CD4-positive, alpha-beta T cell treated with Interleukin-15 for 4 hours (primary cell): ENCODE data around the gene FAM156A.
A peak's percentile ranks its signal among the peaks of the same experiment; 100 is the strongest.
"Not testable (repeated sequence)": the region's sequence is repeated elsewhere in the genome, so short reads cannot be mapped to it uniquely, and the experiment has no call there.

Experiments used
- DNase-seq: peaks from one replicate; pipeline ENCODE4 v3.0.0-alpha.2; 2020; ENCODE audit warnings: low spot score

FAM156A gene, protein sequence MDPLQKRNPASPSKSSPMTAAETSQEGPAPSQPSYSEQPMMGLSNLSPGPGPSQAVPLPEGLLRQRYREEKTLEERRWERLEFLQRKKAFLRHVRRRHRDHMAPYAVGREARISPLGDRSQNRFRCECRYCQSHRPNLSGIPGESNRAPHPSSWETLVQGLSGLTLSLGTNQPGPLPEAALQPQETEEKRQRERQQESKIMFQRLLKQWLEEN

DNA sequence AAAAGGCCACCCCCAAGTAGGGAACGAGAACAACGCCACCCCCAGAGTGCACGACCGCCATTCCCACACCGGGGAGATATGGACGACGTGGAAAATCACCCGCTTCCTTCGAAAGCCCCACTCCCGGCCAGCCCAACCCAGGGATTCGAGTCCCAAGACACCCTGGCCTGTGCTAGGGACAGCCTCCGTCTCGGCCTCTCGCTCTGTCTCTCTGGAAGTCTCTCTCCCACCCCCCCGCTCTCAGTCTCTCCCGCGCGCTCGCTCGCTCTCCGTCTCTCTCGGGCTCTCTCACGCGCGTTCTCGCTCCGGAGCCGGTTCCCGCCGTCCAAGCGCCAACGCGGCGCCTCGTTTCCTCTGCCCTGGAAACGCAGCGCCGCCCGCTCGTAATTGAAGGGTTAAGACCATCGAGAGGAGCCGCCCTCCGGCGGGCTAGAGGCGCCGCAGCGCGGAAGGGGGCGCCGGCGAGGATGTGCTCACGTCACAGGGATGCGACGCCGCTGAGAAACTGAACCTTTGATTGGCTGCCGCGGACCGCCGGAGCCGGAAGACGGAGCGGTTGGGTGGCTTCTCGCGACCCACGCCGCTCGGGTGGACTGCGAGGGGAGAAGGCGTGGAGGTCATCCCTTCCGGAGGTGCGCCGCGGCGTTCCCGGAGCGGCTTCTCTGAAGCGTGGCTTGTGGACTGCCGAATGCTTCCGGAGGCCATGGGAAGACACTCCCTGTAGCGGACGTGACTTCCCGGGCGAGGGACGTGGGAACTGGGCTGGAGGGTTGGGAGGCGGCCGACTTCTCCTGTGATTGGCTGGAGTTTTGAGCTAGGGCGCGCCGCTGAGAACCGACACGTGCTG lies at the start of gene FAM156A:
Gene FAM156A, minus strand, starts transcription at position 406 of the 847 bp plus-strand sequence. CDS start 9,930 bp downstream, outside the sequence.
- DNase-seq: not testable (repeated sequence)

DNA sequence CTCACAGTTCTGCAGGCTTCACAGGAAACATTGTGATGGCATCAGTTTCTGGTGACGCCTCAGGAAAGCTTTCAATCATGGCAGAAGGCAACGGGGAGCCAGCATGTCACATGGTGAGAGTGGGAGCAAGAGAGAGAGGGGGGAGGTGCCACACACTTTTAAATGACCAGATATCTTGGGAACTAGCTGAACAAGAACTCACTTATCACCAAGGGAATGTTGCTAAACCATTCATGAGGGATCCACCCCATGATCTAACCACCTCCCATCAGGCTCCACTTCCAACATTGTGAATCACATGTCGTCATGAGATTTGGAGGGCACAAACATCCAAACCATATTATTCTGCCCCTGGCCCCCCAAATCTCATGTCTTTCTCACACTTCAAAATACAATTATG lies 47.0 kb upstream of the FAM156A start:
- DNase-seq: no peak

DNA sequence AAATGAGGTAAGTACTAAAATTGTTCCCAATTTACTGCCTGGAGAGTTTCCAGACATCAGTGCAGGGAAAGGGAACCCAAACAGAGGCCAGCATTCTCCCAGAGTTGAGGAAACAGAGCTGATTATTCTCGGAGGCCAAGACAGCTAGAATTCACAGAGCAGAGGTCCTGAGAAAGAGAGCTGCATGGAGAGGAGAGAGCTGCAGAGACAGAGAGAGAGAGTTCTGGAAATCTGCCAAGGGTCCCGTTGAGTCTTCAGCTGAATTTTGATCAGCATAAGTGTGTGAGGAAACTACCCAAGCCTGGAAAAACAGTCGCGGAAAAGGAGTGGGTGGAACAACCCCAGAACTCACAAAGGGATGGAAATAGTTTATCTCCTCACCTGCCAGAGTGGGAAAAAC lies 46.5 kb upstream of the FAM156A start:
- no peak for DNase-seq

DNA sequence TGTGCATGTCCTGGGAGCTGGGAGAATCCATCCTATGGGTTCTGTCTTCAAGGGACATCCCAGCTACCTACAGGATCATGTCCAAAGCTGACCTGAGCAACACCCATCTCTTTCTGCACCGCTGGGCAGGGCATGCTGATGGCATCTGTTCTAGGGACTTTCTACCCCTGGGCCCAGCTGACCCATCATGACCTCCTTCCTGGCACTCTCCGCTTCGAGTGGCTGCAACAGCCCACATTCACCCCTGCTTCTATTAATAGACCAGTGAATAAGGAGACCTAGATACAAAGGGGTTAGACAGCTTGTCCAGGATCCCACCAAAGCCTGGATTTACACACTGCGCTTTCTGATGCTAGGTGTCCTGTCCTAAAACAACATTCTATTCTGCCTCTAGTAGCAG lies 45.7 kb upstream of the FAM156A start:
- no peak for DNase-seq

DNA sequence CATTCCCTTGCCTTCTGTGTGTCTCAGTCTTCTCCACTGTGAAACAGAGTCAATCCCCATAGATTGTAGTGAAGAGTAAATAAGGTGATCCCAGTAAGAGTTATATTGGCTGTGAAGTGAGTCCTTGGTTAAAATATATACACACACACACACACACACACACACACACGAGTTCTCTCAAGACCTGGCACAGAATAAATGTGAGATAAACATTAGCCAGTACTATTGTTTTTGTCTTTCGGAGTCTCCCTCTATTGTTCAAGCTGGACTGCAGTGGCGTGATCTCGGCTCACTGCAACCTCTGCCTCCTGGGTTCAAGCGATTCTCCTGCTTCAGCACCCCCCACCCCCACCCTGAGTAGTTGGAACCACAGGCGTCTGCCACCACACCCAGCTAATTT lies 44.8 kb upstream of the FAM156A start:
- DNase-seq: no peak

DNA sequence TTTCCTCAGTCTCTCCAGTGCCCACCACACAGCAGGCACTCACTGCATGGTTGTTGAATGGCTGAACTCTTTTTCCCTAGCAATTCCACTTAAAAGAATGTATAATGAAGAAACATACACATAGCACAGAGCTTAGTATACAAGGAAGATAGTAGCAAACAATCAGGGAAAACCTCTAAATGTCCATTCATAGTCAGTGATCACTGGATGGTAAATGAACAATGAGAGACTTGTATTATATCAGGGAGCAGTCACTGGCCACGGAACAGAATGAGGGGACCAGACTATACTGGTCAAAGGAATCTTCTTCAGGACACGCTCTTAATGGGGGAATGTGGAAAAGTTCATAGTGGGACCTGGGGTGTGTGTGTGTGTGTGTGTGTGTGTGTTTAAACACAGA lies 43.6 kb upstream of the FAM156A start:
- no peak for DNase-seq

DNA sequence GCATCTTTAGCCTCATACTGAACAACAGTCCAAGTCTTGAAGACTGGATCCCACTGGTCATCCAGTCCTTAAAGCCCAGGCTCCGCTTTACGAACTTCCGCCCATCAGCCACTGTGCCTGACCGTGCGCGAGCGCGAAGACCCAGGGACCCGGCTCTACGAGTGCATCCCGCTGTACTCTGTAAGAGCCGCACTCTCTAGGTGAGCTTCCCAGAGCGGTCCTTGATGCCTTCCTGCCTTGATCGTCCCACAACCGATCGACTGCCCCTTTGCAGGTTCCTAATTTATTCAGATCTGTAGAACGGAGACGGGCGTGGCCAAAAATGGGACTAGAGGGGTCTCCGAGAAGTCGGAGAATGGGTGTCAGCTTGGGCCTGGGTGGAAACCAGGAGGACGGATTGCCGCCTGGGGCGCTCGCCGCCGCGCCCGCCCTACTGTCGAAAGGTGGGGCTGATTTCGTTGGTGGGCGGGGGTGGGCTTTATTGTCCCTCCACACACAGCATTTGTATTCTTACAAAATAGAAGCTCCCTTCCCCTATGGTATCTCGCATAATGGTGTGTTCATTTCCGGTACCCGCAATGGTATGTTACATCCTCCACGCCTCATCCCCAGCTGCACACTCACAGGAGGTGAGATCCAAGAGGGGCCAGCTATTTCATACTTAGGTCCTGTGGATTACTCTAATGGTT lies 42.3 kb upstream of the FAM156A start:
- no peak for DNase-seq

DNA sequence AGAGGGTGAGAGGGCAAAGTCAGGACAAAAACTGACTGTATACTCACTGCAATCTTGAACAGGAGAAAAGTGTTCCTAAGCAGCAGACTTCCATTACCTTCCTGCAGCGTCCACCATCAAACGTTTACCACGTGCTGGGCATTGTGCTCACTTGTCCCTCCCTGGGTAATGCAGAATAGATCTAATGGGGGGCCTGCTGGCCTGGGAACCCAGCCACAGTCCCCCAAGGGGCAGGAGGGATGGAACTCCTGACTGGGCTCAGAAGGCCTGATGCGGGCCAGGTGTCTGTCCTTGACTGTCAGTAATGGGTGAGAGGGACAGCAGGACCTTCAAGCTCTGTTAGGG lies 37.6 kb upstream of the FAM156A start:
- no peak for DNase-seq

DNA sequence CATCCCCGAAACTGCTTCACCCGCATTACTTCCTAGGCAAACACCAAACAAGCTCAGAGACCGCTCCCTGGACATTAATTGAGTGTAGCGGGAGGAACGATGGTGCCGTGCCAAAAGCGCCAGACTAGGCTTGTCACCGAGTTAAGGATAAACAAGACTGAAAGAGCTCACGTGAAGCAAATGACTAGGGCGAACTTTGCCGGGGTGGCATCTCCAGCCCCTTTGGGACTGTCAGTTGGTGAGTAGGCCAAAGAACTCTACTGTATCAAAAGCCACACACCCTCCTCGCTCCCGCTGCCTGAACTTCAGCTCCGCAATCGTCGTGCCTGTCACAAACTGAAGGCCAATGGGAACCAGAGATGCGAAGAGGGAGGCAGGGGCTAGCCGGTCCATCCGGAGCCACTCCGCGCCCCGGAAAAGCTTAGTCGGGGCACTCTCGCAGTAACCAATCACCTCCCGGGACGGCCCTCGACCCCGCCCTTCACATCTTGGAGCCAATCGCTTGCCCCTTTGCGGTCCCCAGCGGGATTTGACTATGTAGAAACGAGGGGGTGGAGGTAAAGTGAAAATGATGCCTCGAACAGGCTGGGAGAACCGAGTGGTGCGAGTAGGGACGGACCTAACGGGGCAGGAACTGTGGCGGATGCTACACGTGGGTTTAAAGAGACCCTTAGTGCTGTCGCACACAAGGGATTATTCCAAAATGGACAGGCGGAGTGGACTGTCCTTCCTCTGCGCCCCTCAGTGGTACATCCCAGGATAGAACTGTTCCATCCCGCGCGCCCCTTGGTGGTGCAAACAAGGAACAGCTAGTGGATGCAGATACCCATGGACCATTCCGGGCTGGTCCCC lies 37.0 kb upstream of the FAM156A start:
- DNase-seq: peak; percentile 93

DNA sequence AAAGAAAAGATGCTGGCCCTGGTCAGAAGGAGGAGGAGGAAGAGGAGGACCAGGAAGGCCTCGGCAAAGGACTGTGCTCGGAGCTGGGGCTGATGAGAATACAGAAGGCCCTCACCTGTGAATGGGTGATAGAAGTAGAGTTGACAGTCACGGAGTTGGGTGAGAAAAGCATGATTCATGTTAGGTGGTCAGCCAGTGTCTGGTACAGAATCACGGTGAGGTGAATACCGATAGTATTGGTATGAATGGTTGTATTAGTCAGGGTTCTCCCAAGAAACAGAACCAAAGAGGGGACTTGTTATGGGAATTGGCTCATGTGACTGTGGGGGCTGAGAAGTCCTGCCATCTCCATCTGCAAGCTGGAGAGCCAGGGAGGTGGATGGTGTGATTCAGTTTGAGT lies 32.5 kb upstream of the FAM156A start:
- DNase-seq: no peak

DNA sequence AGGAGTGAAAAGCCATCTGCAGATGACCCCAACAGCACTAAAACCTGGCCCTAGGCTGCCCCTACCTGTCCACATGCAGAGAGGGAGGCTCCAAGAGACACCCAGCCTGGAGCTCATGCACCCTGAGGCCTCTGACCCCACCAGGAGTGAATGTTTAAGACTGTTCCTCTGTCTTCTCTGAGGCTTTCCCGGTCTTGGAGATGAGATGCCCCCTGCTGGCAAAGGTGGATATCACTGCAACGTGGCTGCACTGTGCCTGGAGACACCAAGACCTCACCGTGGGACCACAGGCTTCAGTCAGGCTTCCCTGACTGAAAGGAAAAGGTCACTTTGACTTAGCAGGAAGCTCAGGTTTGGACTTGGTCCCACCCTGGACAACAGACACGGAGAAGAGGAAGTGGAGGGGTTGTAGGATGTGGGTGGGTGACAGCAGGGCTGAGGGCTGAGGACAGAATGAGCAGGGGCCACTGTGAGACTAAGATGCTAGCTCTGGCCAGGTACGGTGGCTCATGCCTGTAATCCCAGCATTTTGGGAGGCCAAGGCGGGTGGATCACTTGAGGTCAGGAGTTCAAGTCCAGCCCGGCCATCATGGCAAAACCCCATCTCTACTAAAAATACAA lies 31.8 kb upstream of the FAM156A start:
- peak; percentile 59 for DNase-seq

DNA sequence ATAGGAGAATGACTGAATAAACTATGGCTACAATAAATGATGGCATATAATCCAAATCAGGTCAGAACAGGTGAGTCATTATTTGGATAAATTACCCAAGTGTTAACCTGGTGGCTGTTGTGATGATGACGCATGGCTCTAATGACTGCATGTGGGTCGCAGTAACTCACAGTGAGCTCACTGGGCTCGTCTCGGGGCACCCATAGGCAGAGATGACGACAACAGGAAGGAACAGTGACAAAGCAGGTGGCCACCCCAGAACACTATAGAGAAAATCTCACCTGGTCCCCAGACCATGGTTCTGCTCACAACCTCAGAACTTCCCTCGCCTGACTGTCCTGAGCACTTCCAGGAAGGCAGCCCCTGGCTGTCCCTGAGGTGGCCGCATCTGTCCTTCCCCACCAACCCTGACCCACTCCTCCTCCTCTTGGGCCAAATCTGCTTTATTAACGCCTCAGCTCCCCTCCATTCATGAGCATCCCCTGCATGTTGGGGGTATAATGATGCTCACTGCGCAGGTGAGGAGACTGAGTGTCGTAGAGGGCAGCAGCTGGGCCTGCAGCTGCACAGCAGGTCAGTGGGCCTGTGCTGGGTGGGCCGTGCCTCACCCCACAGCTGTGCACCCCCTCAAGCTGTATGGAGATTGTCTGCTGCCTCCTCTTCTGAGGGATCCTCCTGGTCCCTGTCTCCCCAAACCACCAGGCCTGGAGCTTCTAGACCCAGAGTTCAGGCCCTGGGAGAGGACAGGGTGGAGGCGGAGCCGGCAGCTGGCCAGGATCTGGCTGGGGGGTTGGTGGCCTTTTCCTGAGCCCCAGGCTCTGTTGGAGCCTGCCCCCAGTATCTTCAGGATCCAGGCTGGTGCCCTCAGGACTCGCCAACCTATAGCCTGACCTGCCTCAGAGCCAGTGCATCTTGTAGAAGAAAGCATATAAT lies 30.9 kb upstream of the FAM156A start:
- DNase-seq: no peak

DNA sequence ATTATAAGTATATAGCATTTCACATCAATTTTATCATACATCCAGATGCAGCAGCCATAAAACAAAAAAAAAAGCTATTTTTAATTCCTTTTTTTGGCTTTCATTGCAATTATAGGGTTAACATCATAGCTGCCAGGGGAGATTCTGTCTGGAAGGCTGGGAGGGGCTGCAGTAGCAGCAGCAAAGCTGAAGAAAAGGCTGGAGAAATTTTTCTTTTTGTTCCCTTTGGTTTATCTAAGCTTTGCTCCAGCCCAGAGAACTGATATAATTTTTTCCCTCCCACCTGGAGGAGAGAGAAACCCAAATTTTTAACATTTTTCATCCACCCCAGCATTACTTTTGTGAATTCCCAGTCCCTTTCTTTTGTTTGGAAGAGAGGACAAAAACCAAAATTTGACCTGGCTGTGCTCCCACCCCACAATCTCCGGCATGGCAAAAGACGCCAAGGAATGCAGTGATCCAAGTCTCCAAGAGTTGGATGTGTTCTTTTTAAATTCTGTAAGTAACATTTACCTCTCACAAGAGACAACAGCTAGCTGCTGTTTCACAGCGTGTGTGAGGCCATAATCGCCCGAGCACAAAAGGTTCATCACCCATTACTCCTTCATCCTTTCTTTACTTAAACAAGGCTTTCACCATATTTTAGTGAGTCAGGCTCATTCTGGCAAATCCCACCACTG lies 25.1 kb upstream of the FAM156A start:
- DNase-seq: no peak

DNA sequence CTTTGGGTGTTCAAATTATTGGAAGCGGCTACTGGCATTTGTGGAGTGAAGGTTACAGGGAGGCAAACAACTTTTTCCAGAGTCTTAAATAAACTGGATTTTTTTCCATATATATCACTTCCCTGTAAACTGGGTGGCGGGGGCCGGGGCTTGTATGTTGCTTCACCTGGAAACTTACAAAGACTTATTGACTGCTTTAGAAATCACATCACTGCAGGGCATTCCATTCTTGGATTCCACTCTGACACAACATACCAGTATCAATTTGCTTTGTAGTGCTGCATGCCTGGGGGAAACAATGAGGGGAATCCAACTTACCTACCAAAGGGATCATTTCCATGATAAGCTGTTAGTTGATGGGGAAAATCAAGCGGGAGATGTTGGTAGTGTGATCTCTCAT lies 21.7 kb upstream of the FAM156A start:
- no peak for DNase-seq

DNA sequence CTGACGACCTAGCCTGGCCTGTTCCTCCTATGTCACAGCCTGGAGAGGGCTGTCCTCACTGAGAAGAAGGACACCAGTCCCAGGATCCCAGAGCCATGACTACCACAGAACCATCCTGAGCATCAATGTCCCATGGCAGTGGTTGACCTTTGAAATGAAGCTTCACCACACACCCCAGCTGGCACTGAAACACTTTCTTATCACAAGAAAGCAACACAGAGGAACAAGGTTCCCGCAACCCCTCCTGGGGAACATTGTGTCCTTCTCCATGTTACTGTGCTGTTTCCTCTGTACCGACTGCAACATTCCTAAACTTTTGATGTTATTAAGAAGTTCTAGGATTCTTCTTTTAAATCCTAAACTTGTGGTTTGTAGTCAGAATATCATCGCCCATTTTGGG lies 21.2 kb upstream of the FAM156A start:
- DNase-seq: no peak

DNA sequence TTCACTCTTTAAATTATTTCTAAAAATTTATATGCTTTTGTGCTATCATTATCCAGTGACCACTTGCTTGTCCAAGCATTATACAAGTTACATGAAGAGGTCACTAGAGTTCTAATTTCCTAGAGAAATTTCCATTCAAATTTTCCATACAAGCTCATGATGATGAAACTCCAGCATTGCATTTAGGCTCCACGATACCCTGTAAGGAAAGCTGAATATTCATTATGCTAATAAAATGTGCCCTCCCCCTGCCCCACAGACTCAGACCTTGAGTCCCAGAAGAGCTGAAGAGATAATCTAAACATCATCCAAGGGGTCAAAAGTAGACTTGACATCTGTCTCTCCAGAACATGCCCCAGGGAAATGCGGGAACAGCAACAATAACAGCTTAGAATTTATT lies 19.6 kb upstream of the FAM156A start:
- DNase-seq: no peak

DNA sequence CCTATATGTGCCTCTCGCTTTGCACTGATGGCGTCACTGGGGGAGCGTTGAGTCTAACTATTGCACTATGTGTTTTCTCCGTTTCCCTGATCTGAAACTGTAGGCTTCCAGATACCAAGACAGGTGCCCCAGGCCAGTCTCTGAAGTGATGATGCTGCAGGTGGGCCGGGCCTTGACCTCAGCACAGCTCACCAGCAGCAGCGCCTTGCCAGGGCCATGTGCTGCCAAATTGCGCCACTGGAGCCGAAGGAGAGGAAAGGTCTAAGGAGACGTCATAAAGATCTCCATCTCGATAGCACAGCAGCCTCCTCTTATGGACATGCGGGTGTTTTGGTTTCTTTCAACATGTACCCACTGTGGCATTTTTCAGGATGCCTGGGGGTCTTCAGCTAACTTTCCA lies 17.3 kb upstream of the FAM156A start:
- DNase-seq: not testable (repeated sequence)

DNA sequence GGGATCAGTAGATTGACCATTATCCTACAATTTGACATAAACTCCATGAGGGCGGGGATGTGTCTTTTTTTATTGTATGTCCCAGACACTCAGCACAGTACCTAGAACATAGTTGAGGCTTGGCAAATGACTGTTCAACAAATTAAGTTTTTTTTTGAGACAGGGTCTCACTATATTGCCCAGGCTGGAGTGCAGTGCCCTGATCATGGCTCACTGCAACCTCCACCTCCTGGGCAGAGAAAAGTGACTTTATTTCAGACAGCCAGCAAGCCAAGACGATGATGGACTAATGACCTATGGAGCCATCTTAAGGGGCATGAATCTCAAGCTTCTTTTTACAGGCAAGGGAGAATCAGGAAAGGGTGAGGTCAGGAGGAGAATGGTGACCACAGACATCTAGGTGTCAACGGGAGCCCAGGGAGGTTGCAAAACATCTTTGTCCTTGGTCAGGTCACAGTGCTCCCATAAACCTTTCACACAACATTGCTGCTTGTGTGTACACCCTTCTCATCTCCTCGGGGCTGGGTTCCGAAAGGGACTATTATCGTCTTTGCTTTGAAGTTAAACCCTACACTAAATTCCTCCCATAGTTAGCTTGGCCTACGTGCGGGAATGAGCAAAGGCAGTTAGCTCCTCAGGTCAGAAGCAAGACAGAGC lies 16.1 kb upstream of the FAM156A start:
- not testable (repeated sequence) for DNase-seq

DNA sequence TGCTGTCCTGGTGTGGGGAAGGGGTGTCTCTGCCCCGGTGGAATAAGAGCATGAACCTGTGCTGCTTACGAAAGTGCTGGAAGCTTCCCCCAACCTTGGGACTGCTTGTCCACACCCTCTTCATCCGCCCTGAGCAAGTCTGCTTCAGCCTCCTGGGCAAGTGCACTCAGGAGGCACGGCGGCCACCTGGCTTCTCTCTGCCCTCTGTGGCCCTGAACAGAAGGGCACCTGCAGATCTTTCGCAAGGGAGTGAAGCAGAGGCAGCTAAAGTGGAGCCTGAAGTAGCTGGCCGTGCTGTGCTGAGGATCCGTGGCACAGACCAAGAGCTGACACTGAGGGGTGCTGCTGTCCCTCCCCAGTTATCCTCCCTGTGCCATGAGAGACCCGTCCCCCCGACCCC lies 9.6 kb upstream of the FAM156A start:
- not testable (repeated sequence) for DNase-seq
